Keratinocyte (primary cell): Measurements from ENCODE around the gene VAC14.

Experiments used
- EZH2 ChIP-seq: IDR thresholded peaks from one replicate; pipeline ENCODE4 v1.6.1; 2012; ENCODE audit warnings: inconsistent platforms, mild to moderate bottlenecking, low read length, moderate library complexity
- TF ChIP-seq, protein P1 (sequence below), 3 experiments: IDR thresholded peaks in 1 of 3; conservative IDR thresholded peaks in 1 of 3; optimal IDR thresholded peaks in 1 of 3; 2 replicates in 2 of 3; 3 replicates in 1 of 3; pipeline versions ENCODE3 to v1.5.1; 2011; ENCODE audit warnings: low read length in 3 of 3, mild to moderate bottlenecking in 3 of 3, moderate library complexity in 2 of 3, control low read depth in 1 of 3, inconsistent platforms in 1 of 3; ENCODE audit not compliant: insufficient read depth in 2 of 3; ENCODE audit errors: extremely low read depth in 1 of 3

DNA sequence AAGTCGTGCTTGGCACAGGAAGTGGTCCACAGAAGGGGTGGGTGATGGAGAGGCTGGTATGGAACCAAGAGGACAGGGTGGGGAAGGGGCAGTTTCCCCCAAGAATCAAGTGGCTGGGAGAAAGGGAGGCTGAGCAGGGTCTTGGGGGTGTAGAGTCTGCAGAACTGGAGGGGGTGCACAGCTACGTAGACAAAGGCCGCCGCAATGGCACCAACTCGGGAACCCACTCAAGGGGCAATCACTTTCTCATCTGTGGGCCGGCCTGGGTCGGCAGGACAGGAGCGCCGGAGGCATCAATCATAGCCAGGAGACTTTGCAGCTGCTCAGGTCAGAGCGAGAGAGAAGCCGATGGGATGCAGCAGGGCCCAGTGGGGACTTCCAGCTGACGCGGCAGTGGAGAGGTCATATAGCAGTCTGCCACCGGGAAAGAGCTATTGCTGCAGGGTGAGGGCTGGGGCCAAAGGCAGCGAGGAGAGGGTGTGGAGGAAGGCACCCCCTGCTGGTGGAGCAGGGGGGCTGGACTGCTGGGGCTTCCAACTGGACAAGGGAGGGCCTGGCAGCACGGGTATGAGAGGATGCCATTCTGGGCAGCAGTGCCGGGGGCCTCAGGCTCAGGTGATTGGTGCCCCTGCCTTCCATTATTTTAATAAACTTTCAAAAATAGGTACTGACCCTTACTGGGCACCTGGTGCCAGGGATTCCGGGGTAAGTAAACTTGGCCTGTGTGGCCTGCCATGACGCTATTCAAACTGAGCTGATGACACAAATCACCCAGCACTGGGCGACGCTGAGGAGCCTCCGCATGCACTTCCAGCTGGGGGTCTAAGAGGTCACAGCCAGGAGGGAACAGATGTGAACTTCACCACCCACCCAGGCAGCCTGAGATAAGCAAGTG, 62.6 kb downstream of the VAC14 start:
- TF ChIP-seq, protein P1, sequence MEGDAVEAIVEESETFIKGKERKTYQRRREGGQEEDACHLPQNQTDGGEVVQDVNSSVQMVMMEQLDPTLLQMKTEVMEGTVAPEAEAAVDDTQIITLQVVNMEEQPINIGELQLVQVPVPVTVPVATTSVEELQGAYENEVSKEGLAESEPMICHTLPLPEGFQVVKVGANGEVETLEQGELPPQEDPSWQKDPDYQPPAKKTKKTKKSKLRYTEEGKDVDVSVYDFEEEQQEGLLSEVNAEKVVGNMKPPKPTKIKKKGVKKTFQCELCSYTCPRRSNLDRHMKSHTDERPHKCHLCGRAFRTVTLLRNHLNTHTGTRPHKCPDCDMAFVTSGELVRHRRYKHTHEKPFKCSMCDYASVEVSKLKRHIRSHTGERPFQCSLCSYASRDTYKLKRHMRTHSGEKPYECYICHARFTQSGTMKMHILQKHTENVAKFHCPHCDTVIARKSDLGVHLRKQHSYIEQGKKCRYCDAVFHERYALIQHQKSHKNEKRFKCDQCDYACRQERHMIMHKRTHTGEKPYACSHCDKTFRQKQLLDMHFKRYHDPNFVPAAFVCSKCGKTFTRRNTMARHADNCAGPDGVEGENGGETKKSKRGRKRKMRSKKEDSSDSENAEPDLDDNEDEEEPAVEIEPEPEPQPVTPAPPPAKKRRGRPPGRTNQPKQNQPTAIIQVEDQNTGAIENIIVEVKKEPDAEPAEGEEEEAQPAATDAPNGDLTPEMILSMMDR (optimal IDR thresholded peaks at IDR 0.05 in 1 of 3, IDR thresholded peaks at IDR 0.05 in 1 of 3, conservative IDR thresholded peaks at IDR 0.05 in 1 of 3; ENCODE audit: extremely low read depth in 1 of 3, insufficient read depth in 2 of 3, low read length in 3 of 3): peak; percentile 72 to 94 (median 80)
- no peak for TF ChIP-seq EZH2
